Non-pigmented ciliary epithelial cell (primary cell): ENCODE measurements around the gene SUCO.
A peak's percentile ranks its signal among the peaks of the same experiment; 100 is the strongest.
"Not testable (repeated sequence)": the region's sequence is repeated elsewhere in the genome, so short reads cannot be mapped to it uniquely, and the experiment has no call there.

ENCODE experiments used
- DNase-seq: peaks from one replicate; pipeline ENCODE4 v3.0.0-alpha.2; 2010; ENCODE audit warnings: low read depth

SUCO gene, protein sequence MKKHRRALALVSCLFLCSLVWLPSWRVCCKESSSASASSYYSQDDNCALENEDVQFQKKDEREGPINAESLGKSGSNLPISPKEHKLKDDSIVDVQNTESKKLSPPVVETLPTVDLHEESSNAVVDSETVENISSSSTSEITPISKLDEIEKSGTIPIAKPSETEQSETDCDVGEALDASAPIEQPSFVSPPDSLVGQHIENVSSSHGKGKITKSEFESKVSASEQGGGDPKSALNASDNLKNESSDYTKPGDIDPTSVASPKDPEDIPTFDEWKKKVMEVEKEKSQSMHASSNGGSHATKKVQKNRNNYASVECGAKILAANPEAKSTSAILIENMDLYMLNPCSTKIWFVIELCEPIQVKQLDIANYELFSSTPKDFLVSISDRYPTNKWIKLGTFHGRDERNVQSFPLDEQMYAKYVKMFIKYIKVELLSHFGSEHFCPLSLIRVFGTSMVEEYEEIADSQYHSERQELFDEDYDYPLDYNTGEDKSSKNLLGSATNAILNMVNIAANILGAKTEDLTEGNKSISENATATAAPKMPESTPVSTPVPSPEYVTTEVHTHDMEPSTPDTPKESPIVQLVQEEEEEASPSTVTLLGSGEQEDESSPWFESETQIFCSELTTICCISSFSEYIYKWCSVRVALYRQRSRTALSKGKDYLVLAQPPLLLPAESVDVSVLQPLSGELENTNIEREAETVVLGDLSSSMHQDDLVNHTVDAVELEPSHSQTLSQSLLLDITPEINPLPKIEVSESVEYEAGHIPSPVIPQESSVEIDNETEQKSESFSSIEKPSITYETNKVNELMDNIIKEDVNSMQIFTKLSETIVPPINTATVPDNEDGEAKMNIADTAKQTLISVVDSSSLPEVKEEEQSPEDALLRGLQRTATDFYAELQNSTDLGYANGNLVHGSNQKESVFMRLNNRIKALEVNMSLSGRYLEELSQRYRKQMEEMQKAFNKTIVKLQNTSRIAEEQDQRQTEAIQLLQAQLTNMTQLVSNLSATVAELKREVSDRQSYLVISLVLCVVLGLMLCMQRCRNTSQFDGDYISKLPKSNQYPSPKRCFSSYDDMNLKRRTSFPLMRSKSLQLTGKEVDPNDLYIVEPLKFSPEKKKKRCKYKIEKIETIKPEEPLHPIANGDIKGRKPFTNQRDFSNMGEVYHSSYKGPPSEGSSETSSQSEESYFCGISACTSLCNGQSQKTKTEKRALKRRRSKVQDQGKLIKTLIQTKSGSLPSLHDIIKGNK (N-terminal part only)

DNA sequence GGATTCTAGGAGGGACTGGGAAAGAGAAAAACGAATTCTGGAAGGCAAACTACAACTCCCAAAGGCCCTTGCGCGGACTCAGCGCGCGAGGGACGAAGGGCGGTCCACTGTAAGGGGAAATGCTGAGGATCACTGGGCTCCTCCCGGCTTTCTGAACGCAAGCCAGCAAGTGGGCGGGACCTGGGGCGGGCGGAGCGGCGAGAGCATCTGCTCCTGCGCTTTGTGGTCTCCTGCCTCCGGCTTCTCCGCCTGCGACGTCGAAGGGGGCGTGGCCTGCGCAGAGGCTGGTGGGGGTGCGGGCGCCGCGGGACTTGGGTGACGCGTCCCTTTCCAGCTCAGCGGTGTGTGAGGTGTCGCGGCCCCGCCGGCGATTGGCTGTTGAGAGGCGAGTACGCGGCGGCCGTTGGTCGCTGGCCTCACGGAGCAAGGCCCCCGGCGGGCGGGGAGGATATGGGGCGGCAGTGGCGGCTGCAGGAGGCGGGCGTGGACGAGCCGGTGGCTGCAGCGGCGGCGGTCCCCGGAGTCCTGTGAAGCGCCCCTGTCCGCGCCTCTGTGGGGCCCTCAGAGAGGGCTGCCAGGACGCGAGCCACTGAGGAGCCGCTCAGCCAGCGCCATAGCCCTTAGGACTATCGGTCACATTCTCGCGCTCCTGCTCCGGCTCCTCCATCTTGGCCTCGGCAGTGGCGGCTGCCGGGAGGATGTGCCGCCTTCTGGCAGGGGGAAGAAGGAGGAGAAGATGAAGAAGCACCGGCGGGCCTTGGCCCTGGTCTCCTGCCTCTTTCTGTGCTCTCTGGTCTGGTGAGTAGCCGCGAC lies at the start of gene SUCO:
Gene SUCO, plus strand, starts transcription at position 451 of the 813 bp plus-strand sequence. Its CDS starts 286 bp downstream, at position 737.
- DNase-seq, result peak; percentile 96

DNA sequence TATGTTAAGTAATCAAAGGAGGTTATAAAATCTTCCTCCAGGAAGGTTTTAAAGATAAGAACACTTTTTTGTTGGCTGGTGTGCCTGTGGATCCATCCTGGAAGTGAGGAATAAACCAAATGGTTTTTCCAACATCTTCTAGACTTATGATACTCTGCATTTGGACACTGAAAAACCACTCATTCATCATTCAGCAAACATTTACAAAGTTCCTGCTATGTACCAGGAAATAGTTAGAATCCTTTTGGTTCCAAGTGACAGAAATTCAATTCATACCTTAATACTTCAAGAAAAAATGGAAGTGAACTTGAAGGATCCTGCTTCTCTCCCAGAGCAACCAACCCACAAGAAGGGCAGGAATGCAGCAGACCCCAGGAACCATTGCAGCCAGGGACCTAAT lies 49.5 kb upstream of the SUCO start:
- no peak for DNase-seq

DNA sequence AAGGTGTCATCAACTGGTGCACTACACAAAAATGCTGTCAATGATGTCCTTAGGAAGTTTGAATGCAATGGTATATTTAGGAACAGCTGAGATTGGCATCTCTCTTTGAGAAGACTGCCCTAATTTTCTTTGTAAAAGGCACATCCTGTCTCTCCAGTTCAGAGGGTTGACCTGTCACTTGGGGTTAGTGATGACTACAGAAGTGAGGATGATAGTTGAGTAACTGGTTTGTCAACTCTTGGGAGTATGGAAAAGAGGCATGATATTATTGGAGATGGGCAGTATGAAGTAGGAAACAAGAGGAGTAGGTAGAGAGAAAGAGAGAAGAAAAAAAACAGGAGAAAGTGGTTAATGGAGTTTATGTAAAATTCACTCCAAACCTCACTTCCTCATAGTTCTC lies 48.7 kb upstream of the SUCO start:
- DNase-seq, result no peak

DNA sequence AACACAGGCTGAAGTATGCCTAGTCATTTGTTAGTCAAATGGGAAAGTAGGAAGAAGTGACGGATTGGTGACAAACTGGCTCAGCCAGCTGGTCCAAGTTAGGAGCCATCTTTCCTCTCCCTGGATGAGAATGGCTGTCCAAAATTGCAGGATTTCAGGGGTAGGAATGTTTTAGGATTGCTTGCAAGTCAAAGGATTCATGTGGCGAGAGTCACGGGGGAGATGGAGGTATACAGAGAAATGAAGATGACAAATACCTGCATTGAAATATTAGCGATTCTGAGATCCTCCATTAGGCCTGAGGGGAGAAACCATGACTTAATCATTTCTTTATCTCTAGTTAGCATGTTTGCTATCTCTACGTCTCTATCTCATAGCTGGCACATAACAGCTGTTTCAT lies 47.3 kb upstream of the SUCO start:
- no peak for DNase-seq

DNA sequence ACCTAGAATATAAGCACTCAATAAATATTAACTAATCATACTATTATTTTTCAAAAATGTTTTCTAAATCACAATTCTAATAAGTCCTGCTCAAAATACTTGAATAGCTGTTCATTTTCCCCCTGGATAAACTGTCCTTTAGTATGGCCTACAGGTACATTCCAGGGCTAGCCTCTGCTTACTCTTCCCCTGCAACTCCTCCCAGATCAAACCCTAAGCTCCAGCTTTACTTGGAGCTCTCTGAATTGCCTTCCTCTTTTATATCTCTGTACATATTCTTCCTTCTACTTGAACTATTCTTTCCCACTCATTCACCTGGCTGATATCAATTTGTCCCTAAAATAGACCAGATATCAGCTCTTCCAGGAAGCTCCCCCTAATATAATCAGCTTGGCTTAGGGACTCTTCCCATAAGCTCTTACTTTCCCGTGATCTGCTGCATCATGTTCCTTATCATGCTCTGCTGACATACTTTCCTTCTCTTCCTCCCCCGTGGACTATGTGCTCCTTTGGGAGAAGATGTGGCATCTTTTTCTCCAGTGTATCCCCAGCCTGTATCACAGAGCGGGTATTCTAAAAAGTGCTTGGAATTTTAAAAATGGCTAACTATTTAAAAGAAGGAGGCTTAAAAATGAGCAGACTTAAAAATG lies 46.0 kb upstream of the SUCO start:
- DNase-seq, result no peak

DNA sequence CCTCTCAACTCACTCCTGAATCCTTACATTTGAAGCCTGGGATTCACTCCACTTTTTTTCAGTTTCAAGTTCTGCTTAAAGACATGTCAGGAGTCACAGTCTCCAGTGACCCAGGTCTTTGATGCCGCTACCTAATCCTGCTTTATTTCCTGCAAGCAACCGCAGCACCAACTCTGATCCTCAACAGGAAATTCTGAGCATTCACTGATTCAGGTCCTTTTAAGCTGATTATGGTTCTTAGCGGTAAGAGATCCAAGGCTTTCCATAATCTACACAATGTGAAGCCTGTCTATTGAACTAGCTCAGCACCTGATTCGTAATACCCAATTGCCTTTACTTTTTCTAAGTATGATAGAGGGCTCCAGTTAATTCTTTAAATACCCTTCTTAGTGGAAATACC lies 45.4 kb upstream of the SUCO start:
- no peak for DNase-seq

DNA sequence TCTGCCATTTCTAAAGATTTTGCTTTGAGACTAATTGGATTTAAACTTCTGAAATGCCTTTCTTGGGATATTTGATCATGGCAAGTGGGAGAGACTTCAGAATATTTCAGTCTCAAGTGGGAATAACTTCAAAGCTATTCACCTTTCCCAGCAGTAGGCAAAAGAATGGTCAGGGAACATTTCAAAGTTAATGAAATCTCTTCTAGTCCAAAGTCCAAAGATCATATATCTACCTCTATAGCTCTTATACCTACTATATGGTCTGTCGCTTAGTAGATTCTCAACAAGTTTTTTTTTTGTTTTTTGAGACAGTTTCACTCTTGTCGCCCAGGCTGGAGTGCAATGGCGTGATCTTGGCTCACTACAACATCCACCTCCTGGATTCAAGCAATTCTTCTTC lies 44.6 kb upstream of the SUCO start:
- no peak for DNase-seq

DNA sequence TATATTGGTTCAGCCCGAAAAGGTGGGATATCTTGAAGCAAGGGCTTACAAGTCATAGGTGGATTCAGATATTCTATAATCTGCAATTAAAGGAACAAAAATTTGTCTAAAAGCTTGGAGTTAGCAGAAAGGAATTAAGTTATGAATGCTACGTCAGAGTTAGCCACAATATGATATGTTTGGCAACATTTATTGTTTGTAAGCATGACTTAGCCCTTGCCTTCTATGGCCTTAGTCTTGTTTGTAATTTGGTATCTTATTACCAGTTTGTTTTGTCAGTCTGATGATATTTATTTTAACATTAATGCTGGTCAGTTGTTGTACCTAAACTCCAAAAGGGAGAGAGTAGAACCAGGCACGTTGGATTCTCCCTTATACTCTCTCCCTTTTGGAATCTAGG lies 43.1 kb upstream of the SUCO start:
- DNase-seq, result no peak

DNA sequence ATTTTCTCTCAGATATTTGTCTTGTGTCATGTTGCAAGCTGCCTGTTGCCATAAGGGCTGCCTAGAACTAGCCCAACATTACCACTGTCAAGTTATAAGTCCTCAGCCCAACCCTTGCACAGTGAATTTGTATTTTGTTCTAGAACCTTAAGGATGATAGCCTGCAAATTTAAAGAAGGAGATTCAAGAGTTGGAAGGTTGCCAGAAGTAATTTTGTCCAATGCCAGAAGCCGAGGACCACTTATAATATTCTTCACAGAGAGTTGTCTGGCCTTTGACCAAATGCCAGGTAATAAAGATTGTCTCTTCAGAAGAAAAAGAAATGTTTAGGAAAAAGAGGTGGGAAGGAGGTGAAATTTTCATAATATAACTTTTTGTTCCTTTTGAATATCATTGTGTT lies 40.5 kb upstream of the SUCO start:
- DNase-seq, result no peak

DNA sequence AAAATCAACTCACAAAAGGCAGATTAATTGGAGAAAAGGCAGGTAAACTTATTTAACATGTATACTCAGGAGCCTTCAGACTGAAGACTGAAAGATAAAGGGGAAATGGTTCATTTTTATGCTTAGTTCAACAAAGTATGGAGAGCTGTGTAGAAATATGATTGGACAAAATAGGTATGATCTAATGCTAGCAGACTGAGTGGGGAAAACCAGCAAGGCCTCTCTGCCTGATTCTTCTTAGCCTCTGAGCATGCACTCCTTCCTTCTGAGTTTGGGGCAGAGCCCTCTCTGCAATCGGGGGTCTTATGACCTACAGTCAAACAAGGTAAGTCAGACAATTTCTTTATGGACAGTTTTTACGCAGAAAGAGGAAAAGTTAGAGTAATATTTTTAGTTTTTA lies 38.8 kb upstream of the SUCO start:
- DNase-seq, result no peak

DNA sequence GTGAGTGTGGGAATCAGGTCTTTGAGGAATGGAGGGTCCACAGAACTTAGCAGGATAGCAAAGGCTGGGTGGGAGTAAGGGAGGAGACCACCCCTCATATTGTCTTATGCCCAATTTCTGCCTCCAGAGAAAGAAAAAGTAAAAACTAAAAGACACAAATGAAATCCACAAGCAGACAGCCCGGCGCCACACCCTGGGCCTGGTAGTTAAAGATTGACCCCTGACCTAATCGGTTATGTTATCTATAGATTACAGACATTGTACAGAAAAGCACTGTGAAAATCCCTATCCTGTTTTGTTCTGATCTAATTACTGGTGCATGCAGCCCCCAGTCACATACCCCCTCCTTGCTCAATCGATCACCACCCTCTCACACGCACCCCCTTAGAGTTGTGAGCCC lies 36.8 kb upstream of the SUCO start:
- DNase-seq, result not testable (repeated sequence)

DNA sequence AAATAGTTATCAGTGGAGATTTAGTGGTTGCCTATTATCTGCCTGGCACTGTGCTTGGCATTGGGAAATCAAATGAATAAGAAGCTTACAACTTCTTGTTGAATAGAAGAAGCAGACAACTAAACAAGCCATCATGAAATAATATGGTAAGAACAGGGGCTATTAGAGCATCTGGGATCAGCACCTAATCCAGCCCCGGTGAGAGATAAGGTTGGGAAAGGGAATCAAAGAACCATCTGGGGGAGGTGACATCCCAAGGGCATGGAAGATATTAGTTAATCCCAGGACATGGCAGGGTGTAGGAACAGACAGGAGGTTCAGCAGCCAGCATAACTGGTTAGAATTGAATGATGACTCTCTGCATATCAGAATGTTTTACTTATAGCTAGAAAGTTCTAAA lies 36.3 kb upstream of the SUCO start:
- DNase-seq, result no peak

DNA sequence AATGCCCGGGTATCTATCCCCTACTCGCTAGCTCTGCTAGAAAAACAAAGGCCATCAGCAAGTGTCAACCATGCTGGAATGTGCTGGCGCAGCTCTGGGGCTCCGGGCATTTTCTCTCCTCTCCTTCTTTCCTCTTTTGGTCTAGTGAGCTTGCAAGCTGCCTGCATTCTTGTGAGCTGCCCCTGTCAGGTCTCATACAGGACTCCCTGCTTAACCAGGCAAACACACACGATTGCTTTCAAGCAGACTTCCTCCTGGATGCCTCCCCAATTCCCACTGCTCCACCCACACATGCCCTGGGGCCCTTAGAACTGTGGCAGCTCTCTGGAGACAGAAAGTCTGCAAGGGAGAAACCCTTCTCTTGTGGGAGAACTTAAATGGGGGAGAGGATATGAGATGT lies 35.7 kb upstream of the SUCO start:
- DNase-seq, result peak; percentile 80

DNA sequence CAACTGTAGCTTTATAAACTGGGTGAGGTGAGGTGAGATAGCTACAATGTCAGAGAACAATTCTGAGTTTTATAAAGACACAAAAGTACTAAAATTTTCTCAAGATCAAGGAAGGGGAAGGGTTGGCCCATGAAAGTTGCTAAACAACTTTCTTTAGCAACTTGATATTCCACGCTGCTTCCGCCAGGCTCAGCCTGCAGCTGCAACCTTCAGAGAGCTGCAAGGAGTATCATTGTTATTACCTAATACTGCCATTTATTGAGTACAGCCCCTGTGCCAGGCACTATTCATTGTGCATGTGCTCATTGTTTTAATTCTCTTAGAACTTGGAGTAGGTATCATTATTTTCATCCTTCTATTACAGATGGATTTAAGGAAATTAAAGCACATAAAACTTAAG lies 34.1 kb upstream of the SUCO start:
- no peak for DNase-seq

DNA sequence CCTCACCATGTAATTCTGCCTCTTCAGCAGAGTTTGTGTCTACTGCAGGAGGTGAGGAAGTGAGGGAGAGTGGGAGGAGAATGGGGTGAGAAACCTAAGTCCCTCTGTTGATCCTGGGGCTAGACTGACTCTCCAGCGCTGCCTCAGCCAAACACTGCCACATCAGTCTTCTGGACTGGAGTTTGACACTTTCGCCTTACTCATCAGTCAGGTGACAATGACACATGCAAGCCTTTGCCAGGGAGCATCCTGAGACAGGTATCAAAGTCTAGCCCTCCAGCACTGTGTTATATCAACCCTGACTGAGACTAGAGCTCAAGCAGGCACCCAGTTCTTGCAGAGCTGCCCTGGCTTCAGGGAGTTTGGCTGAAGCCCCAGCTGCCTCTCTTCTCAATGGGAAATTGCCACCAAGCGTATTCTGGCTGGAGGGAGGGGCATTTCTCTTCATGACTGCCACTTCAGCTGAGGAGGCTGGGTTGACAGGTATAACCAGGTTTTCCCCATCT lies 33.3 kb upstream of the SUCO start:
- no peak for DNase-seq

DNA sequence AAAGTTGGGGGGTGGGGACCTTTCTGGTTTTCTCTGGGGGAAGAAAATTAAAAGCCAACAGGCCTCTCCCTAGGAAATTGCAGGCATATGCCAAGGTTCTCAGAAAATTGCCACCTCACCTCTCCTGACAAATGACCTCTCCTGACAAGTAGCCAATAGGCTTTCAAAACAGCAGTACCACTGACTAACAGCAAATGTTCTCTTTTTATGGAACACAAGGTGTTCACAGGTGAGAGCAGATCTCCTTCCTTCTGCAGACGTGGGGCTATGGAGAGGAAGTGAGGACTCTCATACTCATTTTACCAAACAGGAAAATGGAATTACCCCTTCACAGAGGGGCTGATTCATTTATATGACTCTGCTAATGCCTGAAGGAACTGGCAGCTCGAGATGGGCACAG lies 32.7 kb upstream of the SUCO start:
- DNase-seq, result no peak

DNA sequence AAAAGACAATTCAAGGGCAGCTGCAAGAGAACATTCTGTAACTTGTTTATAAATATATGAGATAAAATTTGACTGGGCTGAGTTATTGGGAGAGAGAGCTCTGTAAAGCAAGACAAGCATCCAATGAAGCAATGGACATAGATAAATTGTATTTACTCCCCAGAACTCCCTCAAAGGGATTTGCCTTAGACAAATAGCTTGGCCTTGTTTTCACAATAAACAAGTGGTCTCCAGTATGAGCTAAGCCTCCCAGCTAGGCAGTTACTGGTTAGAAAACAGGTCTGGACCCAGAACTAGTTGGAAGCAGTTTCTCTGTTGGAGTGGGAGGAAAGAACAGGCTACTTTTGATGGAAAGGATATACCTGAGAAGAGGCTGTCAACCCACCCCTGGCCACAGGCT lies 25.2 kb upstream of the SUCO start:
- DNase-seq, result no peak

DNA sequence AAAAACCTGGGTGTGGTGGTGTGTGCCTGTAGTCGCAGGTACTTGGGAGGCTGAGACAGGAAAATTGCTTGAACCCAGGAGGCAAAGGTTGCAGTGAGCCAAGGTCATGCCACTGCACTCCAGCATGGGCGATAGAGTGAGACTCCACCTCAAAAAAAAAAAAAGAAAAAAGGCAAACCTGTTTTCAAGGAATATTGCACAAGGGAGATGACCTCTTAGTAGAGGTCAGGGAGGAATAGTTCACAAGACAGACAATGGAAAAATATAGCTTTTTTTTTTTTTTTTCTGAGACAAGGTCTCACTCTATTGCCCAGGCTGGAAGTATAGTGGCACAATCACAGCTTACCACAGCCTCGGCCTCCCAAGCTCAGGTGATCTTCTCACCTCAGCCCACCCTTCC lies 22.5 kb upstream of the SUCO start:
- no peak for DNase-seq

DNA sequence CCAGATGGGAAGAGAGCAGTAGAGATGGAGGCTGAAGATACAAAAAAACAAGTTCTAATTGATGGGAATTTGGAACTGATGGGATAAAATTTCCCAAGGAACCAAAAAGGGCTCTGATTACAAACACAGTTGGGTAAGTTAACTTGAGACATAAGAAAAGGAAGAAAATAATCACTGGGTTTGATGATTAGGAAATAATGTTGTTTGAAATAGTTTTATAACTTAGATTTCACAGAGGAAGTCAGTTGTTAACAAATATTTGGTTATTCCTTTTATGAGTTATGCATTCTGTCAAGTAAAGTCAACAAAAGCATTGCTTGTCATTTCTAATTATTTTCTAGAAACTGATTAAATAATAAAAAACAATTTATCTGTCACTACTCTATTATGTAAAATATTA lies 20.4 kb upstream of the SUCO start:
- no peak for DNase-seq

DNA sequence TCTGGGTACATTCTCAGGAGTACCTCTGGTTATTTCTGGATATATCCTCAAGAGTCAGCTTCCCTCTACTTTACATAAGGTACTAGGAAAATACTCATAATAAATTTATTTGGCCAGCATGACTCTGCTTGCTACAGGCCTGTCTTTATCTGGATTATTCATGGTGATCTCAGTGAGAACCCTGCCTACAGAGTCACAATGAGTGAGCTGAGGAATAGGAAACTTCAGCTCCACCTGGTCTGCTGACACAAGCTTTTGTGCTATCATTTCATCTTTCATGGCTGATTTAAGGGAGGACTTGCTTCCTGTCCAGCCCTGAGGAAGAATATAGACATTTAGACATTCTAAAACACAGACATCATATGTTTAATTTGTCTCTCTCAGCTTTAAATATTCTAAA lies 19.5 kb upstream of the SUCO start:
- DNase-seq, result peak; percentile 20

DNA sequence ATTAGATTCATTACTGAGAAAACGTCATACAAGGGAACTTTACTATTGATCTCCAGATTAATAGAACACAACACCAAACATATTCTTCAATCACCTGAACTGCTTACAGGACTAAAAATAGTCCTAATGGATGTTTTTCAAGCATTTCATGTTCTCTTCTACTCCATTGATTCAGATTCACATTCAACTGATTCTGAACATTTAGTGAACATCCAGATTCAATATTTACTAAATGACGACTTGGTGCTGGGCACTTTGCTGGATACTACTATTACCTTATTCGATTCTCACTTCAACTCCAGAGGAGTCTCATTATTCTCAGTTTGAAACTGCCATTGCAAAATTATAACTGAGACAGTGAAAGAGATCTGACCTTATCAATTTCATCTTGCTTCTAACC lies 18.8 kb upstream of the SUCO start:
- no peak for DNase-seq
